Sigmoid colon (tissue), 7 donors: ENCODE results near the gene PELI1. TPM values are rescaled to one million over a fixed set of nuclear protein-coding genes. Genes with fewer than 3 reads are reported as not detected.

Source experiments
- DNase-seq: peaks from one replicate; pipeline ENCODE4 v3.0.0-alpha.2; 2019
- H3K27ac ChIP-seq, 4 donors: fragments of 200-600 bp; sonication (generic); one replicate each; pipeline ENCODE4 v1.5.1; 2016 to 2019; ENCODE audit warnings: mild to moderate bottlenecking in 1 of 4
- H3K27me3 ChIP-seq, 3 donors: fragments of 200-600 bp; sonication (generic); one replicate each; pipeline ENCODE4 v1.5.1; 2019; ENCODE audit warnings: mild to moderate bottlenecking in 1 of 3
- H3K36me3 ChIP-seq, 4 donors: fragments of 200-600 bp; sonication (generic); one replicate each; pipeline ENCODE4 v1.5.1; 2016 to 2019
- H3K4me1 ChIP-seq, 4 donors: fragments of 200-600 bp; sonication (generic); one replicate each; pipeline ENCODE4 v1.5.1; 2017 to 2019
- H3K4me3 ChIP-seq, 4 donors: fragments of 200-600 bp; sonication (generic); one replicate each; pipeline ENCODE4 v1.5.1; 2017 to 2019; ENCODE audit warnings: mild to moderate bottlenecking in 2 of 4, moderate library complexity in 1 of 4
- H3K9me3 ChIP-seq, 4 donors: fragments of 200-600 bp in 3 of 4; sonication (generic) in 3 of 4; one replicate each; pipeline versions ENCODE4 v1.5.1 to v1.6.1; 2013 to 2019
- EP300 ChIP-seq, 4 donors: sonication (generic); formaldehyde crosslinking; IDR thresholded peaks; one replicate each; pipeline ENCODE4 v1.6.1; 2017; ENCODE audit warnings: antibody characterized with exemption in 4 of 4
- POLR2A ChIP-seq, 2 donors: fragments of 450-650 bp; IDR thresholded peaks; one replicate each; pipeline ENCODE4 v1.6.1; 2016; ENCODE audit warnings: antibody characterized with exemption in 2 of 2, mild to moderate bottlenecking in 2 of 2, moderate library complexity in 2 of 2
- POLR2AphosphoS5 ChIP-seq, 4 donors: sonication (generic); formaldehyde crosslinking; IDR thresholded peaks; one replicate each; pipeline ENCODE4 v1.6.1; 2017; ENCODE audit warnings: antibody characterized with exemption in 4 of 4
- WGBS, 2 donors: extraction: QIAGEN DNeasy Blood & Tissue Kit; methylation state at CpG; one replicate each; pipeline ENCODE4 v1.1.7; 2013; 5-methylcytosine and 5-hydroxymethylcytosine counted together
- intact Hi-C: fragments of 100-400 bp; cut with DNase I; formaldehyde crosslinking; loops from one replicate; pipeline ENCODE4 v1.15.1; 2023
- polyA plus RNA-seq, 3 donors: library from polyadenylated mRNA; stranded (reverse); fragments of 200-250 nt; gene quantifications; one replicate each; pipeline ENCODE4 v1.2.3, GENCODE V29; 2013
- total RNA-seq, 4 donors: library from RNA; depleted of rRNA; stranded (reverse); fragments of >200 nt; gene quantifications; one replicate each; pipeline ENCODE4 v1.1.0, GENCODE V29; 2016
- TF ChIP-seq, protein P1 (sequence below), 4 experiments: fragments of 450-650 bp in 3 of 4; fragments of 200-600 bp in 1 of 4; IDR thresholded peaks; one replicate each; pipeline ENCODE4 v1.5.1; 2016 to 2019; ENCODE audit warnings: antibody characterized with exemption in 4 of 4, mild to moderate bottlenecking in 3 of 4, moderate library complexity in 2 of 4
- donor health status: healthy with polysubstance abuse.
- donor health status: Bipolar disorder and iron deficiency.
- donor health status: healthy.

Gene PELI1
- total and polyA plus RNA-seq, 7 donors: 18.6 to 30.8 (median 24.3) TPM

DNA sequence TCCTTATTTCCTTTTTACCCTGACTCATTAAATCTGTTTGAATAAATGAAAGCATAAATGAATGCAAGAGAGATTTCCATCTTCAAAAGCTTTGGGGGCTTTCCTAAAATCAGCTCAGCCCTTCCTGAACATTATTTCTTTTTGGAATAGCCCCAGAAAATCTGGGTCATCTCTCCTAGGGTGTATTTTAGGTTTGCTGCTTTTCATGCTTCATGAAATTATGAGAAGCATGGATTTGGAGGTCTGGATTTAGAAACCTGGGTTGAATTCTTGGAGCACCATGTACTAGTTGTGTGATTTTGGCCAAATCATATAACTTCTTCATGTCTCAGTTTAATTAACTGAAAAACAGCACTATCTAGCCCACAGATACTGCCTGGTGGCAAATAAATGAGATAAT, 24.0 kb upstream of the PELI1 start:
- no peak overlapping the region for H3K27ac ChIP-seq
- H3K36me3 ChIP-seq: no peaks in the 10 kb centered on the region
- TF ChIP-seq EP300 (IDR thresholded peaks at IDR 0.05): no peak
- TF ChIP-seq POLR2A (IDR thresholded peaks at IDR 0.05): no peak
- TF ChIP-seq, protein P1, sequence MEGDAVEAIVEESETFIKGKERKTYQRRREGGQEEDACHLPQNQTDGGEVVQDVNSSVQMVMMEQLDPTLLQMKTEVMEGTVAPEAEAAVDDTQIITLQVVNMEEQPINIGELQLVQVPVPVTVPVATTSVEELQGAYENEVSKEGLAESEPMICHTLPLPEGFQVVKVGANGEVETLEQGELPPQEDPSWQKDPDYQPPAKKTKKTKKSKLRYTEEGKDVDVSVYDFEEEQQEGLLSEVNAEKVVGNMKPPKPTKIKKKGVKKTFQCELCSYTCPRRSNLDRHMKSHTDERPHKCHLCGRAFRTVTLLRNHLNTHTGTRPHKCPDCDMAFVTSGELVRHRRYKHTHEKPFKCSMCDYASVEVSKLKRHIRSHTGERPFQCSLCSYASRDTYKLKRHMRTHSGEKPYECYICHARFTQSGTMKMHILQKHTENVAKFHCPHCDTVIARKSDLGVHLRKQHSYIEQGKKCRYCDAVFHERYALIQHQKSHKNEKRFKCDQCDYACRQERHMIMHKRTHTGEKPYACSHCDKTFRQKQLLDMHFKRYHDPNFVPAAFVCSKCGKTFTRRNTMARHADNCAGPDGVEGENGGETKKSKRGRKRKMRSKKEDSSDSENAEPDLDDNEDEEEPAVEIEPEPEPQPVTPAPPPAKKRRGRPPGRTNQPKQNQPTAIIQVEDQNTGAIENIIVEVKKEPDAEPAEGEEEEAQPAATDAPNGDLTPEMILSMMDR (IDR thresholded peaks at IDR 0.05): no peak
- TF ChIP-seq POLR2AphosphoS5 (IDR thresholded peaks at IDR 0.05): no peak
- H3K4me3 ChIP-seq: no peak overlapping the region
- no peaks in the 10 kb centered on the region for H3K9me3 ChIP-seq
- H3K4me1 ChIP-seq: peaks cover 0 to 18% (median 0%) of the 10 kb centered on the region in 4 donors
- DNase-seq: no peak
- intact Hi-C loops: no loop called here
- no peaks in the 10 kb centered on the region for H3K27me3 ChIP-seq

DNA sequence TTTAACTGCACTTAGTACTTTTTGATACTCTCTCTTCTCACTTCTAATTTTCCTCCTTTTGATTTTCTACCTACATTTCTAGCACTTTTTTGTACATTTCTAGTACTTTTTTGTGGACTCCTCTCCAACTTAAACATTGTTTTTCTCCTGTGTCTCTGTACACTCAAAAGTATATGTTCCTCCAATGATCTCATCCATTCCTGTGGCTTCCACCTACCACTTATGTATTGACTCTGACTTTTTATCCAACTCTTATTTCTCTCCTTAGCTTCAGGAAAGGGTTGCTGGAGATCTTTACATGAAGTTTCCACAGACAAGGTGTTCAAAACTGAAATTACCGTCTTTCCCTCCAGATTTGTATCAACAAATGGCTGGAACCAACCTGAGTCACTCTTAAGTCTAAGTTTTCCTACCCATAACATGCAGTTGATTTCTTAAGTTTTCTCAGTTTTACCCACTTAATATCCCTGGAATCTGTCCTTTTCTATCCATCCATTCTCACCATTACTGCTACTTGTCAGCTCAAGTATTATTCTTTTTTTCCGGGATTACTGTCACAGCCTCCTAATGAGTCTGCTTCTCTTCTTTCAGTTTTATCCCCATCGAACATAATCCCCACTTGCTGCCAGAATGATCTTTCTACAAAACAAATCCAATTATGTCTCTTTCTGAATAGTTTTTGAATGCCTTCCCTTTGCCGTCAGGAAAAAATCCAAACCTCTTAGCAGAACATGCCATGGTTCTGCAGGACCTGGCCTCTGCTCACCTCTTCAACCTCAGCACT, 22.6 kb upstream of the PELI1 start:
- WGBS, 2 donors: 89 to 96% methylated on average over 4 of the region's 4 CpGs
- no peak for TF ChIP-seq POLR2AphosphoS5 (IDR thresholded peaks at IDR 0.05)
- TF ChIP-seq, protein P1 (IDR thresholded peaks at IDR 0.05): no peak
- TF ChIP-seq EP300 (IDR thresholded peaks at IDR 0.05): no peak
- no peak for TF ChIP-seq POLR2A (IDR thresholded peaks at IDR 0.05)
- intact Hi-C loops: no loop called here
- H3K36me3 ChIP-seq: no peaks in the 10 kb centered on the region
- no peak overlapping the region for H3K4me3 ChIP-seq
- H3K27ac ChIP-seq: no peak overlapping the region
- no peak for DNase-seq
- no peaks in the 10 kb centered on the region for H3K27me3 ChIP-seq
- no peaks in the 10 kb centered on the region for H3K9me3 ChIP-seq
- peaks cover 0 to 18% (median 0%) of the 10 kb centered on the region in 4 donors for H3K4me1 ChIP-seq

DNA sequence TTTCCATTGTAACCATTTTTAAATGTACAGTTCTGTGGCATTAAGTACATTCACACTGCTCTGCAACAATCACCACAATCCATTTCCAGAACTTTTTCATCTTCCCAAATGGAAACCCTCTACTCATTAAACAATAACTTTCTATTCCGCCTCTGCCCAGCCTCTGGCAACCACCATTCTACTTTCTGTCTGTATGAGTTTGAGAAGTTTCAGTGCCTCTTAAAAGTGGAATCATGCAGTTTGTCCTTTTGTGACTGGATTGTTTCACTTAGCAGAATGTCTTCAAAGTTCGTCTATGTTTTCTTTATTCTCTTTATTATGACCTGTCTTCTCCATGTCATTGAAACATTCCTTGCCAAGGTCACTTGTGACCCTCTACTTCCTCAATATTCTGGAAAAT, 22.0 kb upstream of the PELI1 start:
- DNase-seq: no peak
- intact Hi-C loops: no loop called here
- no peaks in the 10 kb centered on the region for H3K27me3 ChIP-seq
- no peaks in the 10 kb centered on the region for H3K36me3 ChIP-seq
- peaks cover 0 to 18% (median 0%) of the 10 kb centered on the region in 4 donors for H3K4me1 ChIP-seq
- H3K4me3 ChIP-seq: no peak overlapping the region
- no peaks in the 10 kb centered on the region for H3K9me3 ChIP-seq
- no peak overlapping the region for H3K27ac ChIP-seq
- WGBS, 2 donors: 84 to 88% methylated on average over 2 of the region's 2 CpGs
- TF ChIP-seq, protein P1 (IDR thresholded peaks at IDR 0.05): no peak
- TF ChIP-seq POLR2AphosphoS5 (IDR thresholded peaks at IDR 0.05): no peak
- no peak for TF ChIP-seq EP300 (IDR thresholded peaks at IDR 0.05)
- no peak for TF ChIP-seq POLR2A (IDR thresholded peaks at IDR 0.05)

- DNase-seq: no peak
- intact Hi-C loops: no loop called here
- 77 to 88% methylated on average over 1 of the region's 1 CpG for WGBS, 2 donors
Observed at GRCh38 chr2:64165706-64166105, 21.5 kb upstream of the PELI1 start.

More at GRCh38 chr2:64165706-64166105, 21.5 kb upstream of the PELI1 start:
- H3K36me3 ChIP-seq: no peaks in the 10 kb centered on the region
- no peak overlapping the region for H3K27ac ChIP-seq
- no peaks in the 10 kb centered on the region for H3K27me3 ChIP-seq
- TF ChIP-seq POLR2A (IDR thresholded peaks at IDR 0.05) (no peak), EP300 (IDR thresholded peaks at IDR 0.05) (no peak)
- TF ChIP-seq, protein P1 (IDR thresholded peaks at IDR 0.05): no peak
- peaks cover 0 to 18% (median 0%) of the 10 kb centered on the region in 4 donors for H3K4me1 ChIP-seq
- H3K9me3 ChIP-seq: no peaks in the 10 kb centered on the region
- H3K4me3 ChIP-seq: no peak overlapping the region
